G401 (cell line): ENCODE results near the gene CXorf65. TPM values are rescaled to one million over a fixed set of nuclear protein-coding genes. Genes with fewer than 3 reads are reported as not detected.

ENCODE experiments used
- DNase-seq: peaks from one replicate; pipeline ENCODE4 v3.0.0-alpha.2; 2015; ENCODE audit warnings: low spot score
- in situ Hi-C: cut with HindIII; loops from 2 replicates; pipeline ENCODE4 v1.10.0; 2016; ENCODE audit warnings: low sequenced_read_pairs, mixed read lengths
- total RNA-seq: library from RNA; depleted of rRNA; stranded (reverse); fragments of >200 nt; shearing (Covaris generic); gene quantifications from 2 replicates; pipeline ENCODE4 v1.2.3, GENCODE V29; 2014

Gene CXorf65
- total RNA-seq, 1 experiment from 2014 or later = not detected

DNA sequence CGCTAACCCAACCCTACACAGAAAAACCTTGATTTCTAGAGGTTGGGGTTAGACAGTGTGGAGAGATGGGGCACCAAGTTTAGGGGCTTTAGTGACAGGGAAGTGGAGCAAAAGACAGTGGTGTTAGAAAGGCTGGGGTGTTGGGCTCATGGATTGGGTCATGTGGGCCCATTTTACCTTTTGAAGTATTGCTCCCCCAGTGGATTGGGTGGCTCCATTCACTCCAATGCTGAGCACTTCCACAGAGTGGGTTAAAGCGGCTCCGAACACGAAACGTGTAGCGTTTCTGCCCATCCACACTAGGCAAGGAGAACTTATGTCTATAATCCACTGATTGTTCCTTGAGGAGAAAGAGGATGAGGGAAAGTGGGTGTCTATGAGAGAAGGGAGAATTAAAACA is 2.5 kb upstream of the CXorf65 start:
- in situ Hi-C loops = no loop called here
- no peak for DNase-seq

DNA sequence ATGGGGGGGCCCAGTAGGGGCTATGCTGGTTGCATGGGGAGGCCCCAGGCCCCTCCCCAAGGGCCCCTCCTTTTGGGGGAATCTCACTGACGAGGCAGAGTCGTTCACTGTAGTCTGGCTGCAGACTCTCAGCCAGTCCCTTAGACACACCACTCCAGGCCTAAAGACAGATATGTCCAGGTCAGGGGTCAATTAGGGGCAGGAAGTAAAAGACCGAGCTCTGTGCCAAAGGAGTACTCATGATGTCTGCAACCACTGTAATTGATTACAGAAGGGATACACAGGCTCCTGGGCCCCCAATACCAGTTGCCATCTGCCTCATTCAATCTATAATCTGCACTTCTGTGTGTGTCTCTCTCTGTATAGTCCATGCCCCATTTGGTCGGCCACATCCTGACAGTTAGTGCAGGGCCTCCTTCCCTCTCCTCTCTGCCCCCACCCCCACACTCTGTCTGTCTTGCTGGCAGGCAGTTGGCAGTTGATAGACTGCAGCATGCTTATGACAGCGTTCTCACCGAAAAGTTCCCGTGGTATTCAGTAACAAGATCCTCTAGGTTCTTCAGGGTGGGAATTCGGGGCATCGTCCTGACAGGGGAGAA is 1.3 kb upstream of the CXorf65 start:
- in situ Hi-C loops = no loop called here
- DNase-seq = no peak

DNA sequence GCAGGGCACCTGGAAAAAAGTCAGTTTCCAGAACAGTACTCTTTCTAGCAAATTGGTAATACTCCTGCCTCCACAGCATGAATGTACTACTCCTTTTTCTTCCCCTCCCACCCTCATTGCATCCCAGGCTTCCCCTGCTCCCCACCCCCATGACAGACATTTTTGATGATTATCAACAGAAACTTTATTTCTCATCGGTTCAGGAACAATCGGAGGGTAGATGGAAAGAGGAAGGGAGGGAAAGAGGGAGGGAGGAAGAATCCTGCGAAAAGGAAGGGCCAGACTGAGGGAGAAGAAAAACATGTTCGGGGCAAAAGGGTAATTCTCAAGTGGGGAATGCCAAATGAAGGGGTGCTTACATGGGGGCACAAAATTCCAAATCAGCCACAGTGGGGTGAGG is 705 bp upstream of the CXorf65 start:
- in situ Hi-C loops = no loop called here
- DNase-seq = no peak

DNA sequence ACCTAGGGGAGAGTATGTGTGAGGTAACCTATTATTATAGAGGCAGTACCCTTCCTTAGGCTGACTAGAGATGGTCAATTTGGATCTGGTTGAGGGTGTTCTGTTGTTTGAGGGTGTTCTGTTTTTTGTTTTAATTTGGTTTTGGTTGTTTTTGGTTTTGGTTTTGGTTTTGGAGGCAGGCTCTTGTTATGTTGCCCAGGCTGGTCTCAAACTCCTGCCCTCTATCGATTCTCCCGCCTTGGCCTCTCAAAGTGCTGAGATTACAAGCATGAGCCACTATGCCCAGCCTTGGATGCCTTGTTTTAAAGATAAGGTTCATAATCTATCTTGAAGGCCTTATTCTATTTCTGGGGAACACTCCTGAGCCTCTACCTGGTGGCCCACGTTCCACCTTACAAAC is 912 bp downstream of the CXorf65 start:
- in situ Hi-C loops = no loop called here
- no peak for DNase-seq

DNA sequence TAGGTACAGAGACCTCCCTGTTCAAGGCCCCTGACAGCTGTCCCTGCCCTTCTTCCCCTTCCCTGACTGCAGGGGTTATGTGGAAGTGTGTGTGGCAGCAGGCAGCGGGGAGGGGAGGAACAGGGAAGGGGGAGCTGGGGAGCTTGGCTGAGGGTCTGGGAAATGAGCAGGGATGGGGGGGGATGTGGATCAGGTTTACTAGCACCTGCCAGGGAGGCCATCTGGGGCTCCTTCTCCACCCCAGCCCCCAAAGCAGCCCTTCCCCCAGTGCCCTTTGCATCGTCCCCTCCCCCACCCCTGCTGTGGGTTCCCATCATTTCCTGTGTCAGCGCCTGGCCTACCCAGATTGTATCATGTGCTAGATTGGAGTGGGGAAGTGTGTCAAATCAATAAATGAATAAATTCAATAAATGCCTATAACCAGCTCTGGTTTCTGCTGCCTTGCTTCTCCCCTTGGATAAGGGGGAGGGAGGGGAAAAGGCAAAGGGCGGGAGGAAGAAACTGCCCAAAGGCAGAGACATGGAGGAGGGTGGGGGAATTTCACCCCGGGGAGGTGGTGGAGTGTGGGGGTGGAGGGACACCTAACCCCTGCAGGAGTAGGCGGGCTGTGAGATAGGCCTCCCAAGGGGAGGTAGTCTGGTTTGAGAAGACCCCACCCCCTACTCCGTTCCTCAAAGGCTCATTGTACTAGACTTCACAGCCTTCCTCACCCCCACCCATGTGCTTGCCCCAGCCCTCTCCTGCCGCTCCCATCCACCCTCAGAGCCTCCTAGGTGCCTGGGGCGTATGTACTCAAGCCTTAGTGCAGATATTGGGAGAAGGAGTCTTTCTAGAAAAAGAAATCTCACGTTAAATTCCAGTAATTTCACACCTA is 3.2 kb downstream of the CXorf65 start:
- DNase-seq = no peak
- in situ Hi-C loops = no loop called here

DNA sequence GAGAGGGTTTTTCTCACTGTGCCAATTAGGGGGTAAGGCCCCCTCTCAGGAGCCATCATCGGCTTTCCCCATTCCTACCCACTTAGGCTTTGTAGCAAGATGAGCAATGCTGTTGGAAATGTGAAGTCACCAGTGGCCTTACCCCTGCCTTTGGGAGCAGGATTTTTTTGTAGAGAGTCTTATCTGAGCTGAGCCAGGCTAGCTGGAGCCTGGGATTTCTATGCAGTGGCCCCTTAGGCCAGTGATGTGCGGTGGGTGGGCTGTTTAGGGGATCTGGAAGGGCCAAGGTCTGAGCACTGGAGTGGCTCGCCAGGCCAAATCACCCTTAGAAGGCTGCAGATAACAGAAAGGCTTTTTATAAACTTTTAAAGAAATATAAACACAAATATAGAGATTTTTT is 4.2 kb downstream of the CXorf65 start:
- in situ Hi-C loops = no loop called here
- no peak for DNase-seq

DNA sequence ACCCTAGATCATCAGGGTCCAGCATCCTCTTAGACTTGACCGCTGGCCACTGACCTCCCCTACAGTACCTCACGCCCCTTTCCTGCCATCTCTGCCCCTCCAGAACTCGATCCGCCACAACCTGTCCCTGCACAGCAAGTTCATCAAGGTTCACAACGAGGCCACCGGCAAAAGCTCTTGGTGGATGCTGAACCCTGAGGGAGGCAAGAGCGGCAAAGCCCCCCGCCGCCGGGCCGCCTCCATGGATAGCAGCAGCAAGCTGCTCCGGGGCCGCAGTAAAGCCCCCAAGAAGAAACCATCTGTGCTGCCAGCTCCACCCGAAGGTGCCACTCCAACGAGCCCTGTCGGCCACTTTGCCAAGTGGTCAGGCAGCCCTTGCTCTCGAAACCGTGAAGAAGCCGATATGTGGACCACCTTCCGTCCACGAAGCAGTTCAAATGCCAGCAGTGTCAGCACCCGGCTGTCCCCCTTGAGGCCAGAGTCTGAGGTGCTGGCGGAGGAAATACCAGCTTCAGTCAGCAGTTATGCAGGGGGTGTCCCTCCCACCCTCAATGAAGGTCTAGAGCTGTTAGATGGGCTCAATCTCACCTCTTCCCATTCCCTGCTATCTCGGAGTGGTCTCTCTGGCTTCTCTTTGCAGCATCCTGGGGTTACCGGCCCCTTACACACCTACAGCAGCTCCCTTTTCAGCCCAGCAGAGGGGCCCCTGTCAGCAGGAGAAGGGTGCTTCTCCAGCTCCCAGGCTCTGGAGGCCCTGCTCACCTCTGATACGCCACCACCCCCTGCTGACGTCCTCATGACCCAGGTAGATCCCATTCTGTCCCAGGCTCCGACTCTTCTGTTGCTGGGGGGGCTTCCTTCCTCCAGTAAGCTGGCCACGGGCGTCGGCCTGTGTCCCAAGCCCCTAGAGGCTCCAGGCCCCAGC is 5.7 kb downstream of the CXorf65 start:
- DNase-seq = no peak
- in situ Hi-C loops = no loop called here

DNA sequence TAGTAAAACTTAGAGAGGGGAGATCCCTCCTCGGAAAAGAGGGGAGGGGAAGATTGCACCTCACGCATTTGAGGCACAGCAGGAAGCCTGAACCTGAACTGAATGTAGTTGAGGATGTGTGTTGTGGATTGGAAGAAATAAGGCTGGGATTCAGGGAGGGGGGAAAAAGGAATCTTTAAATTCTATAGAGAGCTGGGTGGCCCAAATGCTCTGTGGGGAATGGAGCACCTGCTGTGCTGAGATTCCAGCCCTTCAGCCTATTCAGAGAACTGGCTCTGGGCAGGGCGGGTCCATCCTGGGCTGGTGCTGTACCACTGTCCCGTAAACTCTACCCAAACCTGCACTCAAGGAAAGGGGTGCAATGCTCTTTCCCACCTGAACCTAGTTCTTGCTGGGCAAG is 6.8 kb downstream of the CXorf65 start:
- in situ Hi-C loops = no loop called here
- DNase-seq = no peak

DNA sequence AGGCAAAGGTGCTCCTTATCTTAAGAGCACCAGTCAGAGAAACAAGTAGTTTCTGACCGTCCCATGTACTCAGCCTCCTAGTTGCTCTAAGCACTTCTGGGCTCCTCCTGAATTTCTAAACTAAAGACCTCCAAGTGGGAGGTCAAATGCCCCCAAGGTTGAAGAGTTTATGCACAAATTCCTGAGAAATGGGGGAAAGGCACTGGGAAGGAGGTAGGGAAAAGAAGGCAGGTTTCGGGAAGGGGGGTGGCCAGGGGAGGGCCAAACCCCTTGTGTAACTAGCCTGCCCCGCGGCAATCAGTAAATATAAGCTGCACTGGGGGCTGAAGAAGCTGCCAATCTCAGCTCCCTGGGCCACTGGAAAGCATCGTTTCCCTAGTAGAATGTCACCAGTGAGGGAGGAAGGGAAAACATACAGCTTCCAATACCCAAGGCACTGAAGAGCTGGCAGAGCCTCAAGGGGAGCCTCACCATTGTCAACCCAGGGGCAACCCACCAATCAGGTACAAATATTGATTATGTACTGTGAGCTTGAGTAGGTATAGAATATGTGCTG is 7.5 kb downstream of the CXorf65 start:
- in situ Hi-C loops = no loop called here
- no peak for DNase-seq

DNA sequence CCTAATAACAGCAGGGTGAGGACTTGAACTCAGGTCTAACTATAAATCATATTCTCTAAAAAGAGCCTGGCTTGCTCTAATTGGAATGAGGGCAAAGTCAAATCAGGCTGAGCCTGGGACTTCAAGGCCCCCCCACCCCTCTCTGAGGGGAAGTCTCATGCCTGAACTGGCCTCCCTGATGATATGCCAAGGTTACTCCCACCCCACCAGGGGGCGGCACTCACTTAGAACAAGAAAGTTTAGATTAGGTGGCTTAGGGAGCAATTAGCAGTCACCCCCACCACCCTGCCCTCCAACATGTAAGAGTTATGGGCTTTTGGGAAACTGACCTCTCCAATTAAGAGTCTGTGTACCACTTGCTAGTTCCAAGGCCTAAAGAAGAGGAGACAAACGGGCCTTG is 8.2 kb downstream of the CXorf65 start:
- peak; percentile 5 for DNase-seq
- in situ Hi-C loops = no loop called here

DNA sequence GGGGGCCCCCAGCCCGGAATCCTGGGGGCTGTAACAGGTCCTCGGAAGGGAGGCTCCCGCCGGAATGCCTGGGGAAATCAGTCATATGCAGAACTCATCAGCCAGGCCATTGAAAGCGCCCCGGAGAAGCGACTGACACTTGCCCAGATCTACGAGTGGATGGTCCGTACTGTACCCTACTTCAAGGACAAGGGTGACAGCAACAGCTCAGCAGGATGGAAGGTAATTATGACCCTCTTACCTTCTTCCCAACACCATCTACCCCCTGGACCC is 9.8 kb downstream of the CXorf65 start:
- peak; percentile 2 for DNase-seq
- in situ Hi-C loops = no loop called here

DNA sequence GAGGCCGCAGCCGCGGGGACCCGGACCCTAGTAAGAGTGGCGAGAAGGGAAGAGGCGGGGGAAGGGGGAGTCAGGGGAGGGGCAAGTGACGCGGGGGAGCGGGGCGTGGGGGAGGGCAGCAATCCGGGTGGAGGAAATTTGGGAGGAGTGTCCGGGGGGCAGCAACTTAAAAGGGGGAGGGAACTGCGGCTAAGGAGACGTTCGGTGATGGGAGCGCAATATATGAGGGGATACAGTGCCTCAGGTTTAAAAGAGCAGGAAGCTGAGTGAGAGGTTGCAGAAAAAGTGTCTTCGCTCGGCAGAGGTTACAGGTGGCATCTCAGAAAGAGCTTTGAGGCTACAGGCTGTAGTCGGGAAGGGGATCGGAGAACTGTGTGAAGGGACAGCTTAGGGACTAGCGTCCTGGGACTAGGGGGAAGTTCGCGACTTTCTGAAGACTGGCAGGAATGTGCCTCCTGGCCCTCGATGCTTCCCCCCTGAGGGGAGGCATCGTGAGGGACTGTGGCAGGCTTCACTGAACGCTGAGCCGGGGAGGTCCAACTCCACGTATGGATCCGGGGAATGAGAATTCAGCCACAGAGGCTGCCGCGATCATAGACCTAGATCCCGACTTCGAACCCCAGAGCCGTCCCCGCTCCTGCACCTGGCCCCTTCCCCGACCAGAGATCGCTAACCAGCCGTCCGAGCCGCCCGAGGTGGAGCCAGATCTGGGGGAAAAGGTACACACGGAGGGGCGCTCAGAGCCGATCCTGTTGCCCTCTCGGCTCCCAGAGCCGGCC is 10.4 kb downstream of the CXorf65 start:
- DNase-seq = no peak

DNA sequence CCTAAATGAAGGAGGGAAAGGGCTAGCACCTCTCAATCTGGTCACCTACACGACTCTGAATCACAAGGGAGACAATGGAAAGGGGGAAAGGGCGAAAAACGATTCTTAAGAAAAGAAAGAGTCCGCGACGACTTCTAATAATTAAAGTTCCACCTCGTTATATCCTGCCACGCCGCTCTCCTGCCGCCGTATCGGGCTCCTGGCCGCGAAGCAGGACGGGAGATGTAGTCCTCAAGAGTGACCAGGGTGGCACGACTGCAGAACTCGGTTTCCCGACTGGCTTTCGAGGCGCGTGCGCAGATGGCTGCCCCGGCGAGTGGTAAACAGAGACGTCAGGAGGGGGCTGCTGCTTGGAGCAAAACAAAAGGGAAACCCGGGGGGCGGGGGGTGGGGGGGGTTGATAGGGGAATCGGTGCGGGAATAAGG is 11.0 kb downstream of the CXorf65 start, which contains the start of gene FOXO4:
TSS of gene FOXO4 (plus strand) at position 297 of the 426 bp plus-strand sequence. CDS start 678 bp downstream, outside the sequence.
- in situ Hi-C loops = no loop called here

More for the DNA sequence above, 10.4 kb downstream of the CXorf65 start:
- in situ Hi-C loops = no loop called here

DNA sequence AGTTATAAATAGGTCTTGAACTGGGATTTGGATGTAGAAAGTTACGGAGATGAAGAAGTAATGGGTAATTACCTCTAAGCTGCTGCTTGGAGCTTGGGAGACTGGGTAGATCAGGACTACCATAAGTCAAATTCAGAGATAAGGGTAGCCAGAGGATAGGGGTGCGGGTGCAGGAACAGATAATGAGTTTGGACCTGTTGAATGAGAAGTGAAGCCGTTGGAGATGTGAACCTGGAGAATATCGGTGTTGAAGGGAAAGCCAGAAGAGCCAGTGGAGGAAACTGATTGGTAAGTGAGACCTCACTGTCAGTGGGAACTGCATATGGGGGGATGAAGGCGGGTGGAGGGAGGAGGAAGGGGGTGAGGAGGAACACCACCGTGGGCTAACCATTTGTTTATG is 11.5 kb downstream of the CXorf65 start:
- in situ Hi-C loops = no loop called here
- DNase-seq = peak; percentile 1

More for the DNA sequence above, 11.0 kb downstream of the CXorf65 start, which contains the start of gene FOXO4:
- DNase-seq = peak; percentile 91

DNA sequence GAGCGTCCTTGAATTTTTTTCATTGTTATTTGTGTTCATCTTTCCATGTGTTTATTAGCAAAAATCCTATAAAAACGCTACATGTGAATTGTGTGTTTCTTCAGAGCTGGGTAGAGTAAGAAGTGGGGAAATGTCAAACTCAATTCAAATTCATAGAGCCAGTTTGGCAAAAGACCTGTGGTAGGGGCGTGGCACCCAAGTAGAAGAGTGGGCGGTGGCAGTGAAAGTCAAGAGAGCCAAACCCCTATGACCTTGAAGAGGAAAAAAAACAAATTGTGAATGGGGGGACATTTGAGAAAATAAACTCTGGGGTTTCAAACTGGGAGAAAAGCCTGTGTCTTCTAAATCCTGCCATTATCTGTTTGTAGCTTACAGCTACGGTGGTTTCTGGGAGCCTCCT is 15.3 kb downstream of the CXorf65 start:
- in situ Hi-C loops = no loop called here
- DNase-seq = no peak

DNA sequence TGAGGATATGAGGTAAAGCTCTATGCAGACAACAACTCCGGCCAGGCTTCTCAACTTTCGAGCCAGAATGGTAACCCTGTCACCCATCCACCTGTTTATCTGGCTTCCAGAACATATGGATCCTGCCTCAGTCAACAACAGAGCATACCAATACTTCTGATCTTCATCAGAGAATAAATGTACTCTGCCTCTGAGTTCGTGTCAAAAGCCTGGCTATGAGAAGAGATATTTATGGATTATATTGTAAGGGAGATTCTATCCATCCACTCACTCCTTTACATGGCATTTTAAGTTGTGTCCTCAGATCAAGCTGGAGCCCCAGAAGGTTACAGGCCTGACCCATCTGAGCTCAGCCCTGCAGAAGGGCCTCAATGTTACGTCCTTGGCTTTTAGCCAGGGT is 20.6 kb downstream of the CXorf65 start:
- in situ Hi-C loops = no loop called here
- no peak for DNase-seq

DNA sequence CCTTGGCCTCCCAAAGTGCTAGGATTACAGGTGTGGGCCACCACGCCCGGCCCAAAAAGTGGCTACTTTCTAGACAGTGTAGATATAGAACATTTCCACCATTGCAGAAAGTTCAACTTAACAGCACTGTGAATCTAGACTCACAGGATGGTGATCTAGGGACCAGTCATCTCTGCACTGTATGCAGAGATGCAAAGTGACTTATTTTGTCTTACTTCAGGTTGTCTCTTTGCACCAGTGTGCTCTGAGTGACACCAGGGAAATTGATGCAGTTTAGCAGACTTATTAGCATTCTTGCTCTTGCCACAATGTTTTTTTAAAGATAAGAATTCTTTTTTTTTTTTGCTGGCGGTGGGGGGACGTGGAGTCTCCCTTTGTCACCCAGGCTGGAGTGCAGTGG is 23.7 kb downstream of the CXorf65 start:
- in situ Hi-C loops = no loop called here
- no peak for DNase-seq

DNA sequence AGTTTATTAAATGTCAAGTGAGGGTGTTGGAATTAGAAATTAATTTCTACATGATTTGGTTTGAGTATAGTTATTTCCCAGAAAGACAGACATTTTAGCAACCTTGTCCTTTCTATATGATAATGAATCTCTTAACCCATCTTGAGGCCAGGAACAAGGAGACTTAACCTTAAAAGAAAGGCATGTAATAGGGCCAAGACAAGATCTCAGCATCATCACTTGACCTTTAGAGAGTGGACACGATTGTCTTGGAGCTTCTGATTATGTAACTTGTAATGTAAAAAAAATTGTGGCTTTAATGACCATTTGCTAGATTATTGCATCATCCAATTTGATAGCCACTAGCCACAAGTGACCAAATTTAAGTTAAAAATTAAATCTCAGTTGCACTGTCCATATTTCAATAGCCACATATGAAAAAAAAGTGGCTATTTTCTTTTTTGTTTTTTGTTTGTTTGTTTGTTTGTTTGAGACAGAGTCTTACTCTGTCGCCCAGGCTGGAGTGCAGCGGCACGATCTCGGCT is 24.4 kb downstream of the CXorf65 start:
- no peak for DNase-seq
- in situ Hi-C loops = no loop called here
